Caco-2 (cell line): ENCODE data around the gene SLC37A1. TPM values are rescaled to one million over a fixed set of nuclear protein-coding genes. Genes with fewer than 3 reads are reported as not detected.

ENCODE experiments used
- BruUV-seq: library from RNA; stranded (reverse); fragments of 400-500 nt; replicated peaks from 2 replicates; lab custom pipeline; 2021; lab: Mats Ljungman, UMichigan
- CTCF ChIA-PET: fragments of 300-600 bp; sonication (Branson Sonifier 250); formaldehyde crosslinking; loops from one replicate; lab custom pipeline; 2022; ENCODE audit warnings: antibody characterized with exemption; lab: Charles Lee
- POLR2A ChIA-PET: fragments of 300-600 bp; sonication (Branson Sonifier 250); formaldehyde crosslinking; loops from one replicate; lab custom pipeline; 2022; ENCODE audit warnings: antibody characterized with exemption; lab: Charles Lee
- DNase-seq, 2 experiments: peaks; one replicate each; pipeline versions ENCODE4 v3.0.0 to v3.0.0-alpha.2; 2020 to 2022
- H3K27me3 ChIP-seq: replicated peaks from 2 replicates; pipeline ENCODE4 v1.6.0; 2011; ENCODE audit warnings: low read length; ENCODE audit not compliant: control insufficient read depth, insufficient read depth
- H3K36me3 ChIP-seq: 2 replicates; pipeline ENCODE4 v1.5.1; 2011; ENCODE audit warnings: low read length; ENCODE audit not compliant: control insufficient read depth, insufficient read depth
- H3K4me1 ChIP-seq: fragments of 250-450 bp; sonication (Bioruptor Pico); 2 replicates; pipeline ENCODE4 v1.5.1; 2020; ENCODE audit warnings: mild to moderate bottlenecking
- H3K4me3 ChIP-seq: 2 replicates; pipeline ENCODE4 v1.5.1; 2011; ENCODE audit warnings: low read depth, mild to moderate bottlenecking, control low read depth, low read length
- H3K9me3 ChIP-seq: fragments of 250-450 bp; sonication (Bioruptor Pico); 2 replicates; pipeline ENCODE4 v1.5.1; 2020; ENCODE audit warnings: mild to moderate bottlenecking, moderate library complexity
- H3K27ac Mint-ChIP-seq: one replicate; pipeline ENCODE4 v1.8.0; 2022; ENCODE audit warnings: mixed read lengths; ENCODE audit not compliant: unreplicated experiment
- H3K27me3 Mint-ChIP-seq: one replicate; pipeline ENCODE4 v1.8.0; 2022; ENCODE audit warnings: mixed read lengths; ENCODE audit not compliant: insufficient read depth, unreplicated experiment
- H3K36me3 Mint-ChIP-seq: one replicate; pipeline ENCODE4 v1.8.0; 2022; ENCODE audit warnings: mild to moderate bottlenecking, mixed read lengths; ENCODE audit not compliant: insufficient read depth, unreplicated experiment
- H3K4me1 Mint-ChIP-seq: one replicate; pipeline ENCODE4 v1.8.0; 2022; ENCODE audit warnings: low read depth, mixed read lengths; ENCODE audit not compliant: unreplicated experiment
- H3K4me3 Mint-ChIP-seq: one replicate; pipeline ENCODE4 v1.8.0; 2022; ENCODE audit warnings: mild to moderate bottlenecking, moderate library complexity, mixed read lengths; ENCODE audit not compliant: unreplicated experiment
- H3K9me3 Mint-ChIP-seq: one replicate; pipeline ENCODE4 v1.8.0; 2022; ENCODE audit warnings: mixed read lengths; ENCODE audit not compliant: unreplicated experiment
- CTCF ChIP-seq, 2 experiments: fragments of 200-600 bp in 1 of 2; IDR thresholded peaks; 1 replicate in 1 of 2; 2 replicates in 1 of 2; pipeline versions ENCODE4 v1.5.1 to v1.8.0; 2011 to 2022; ENCODE audit warnings: antibody characterized with exemption in 1 of 2, control low read depth in 1 of 2, inconsistent platforms in 1 of 2, low read depth in 1 of 2, low read length in 1 of 2, mild to moderate bottlenecking in 1 of 2, moderate library complexity in 1 of 2; ENCODE audit not compliant: insufficient read depth in 1 of 2, severe bottlenecking in 1 of 2, unreplicated experiment in 1 of 2
- intact Hi-C: fragments of 100-400 bp; cut with micrococcal nuclease; formaldehyde crosslinking; loops from one replicate; pipeline ENCODE4 v1.10.0; 2022; ENCODE audit not compliant: unreplicated experiment
- total RNA-seq: library from RNA; stranded (reverse); gene quantifications from 2 replicates; pipeline ENCODE4 v1.2.3, GENCODE V29; 2022

SLC37A1 gene
- total RNA-seq, 1 experiment from 2014 or later, result 9.8 TPM

GRCh38 chr21:42629933-42630589 lies 116.4 kb downstream of the SLC37A1 start:
- intact Hi-C loops, result no loop called here
- no peak overlapping the region for H3K4me3 Mint-ChIP-seq
- POLR2A ChIA-PET, result no interaction called here
- H3K9me3 Mint-ChIP-seq, result no peaks in the 10 kb centered on the region
- Histone ChIP-seq H3K27me3 (no peaks in the 10 kb centered on the region), H3K4me3 (no peak overlapping the region), H3K4me1 (peaks cover 5% of the 10 kb centered on the region), H3K9me3 (no peaks in the 10 kb centered on the region; the same call in 1 of the 2 replicates), H3K36me3 (no peaks in the 10 kb centered on the region)
- no peak for TF ChIP-seq CTCF (IDR thresholded peaks at IDR 0.05; ENCODE audit: insufficient read depth in 1 of 2, low read depth in 1 of 2, low read length in 1 of 2, severe bottlenecking in 1 of 2, unreplicated experiment in 1 of 2)
- H3K4me1 Mint-ChIP-seq, result no peaks in the 10 kb centered on the region
- no TSS peak for BruUV-seq
- no peaks in the 10 kb centered on the region for H3K27me3 Mint-ChIP-seq
- CTCF ChIA-PET, result no interaction called here
- DNase-seq, result no peak
- H3K36me3 Mint-ChIP-seq, result no peaks in the 10 kb centered on the region
- no peak overlapping the region for H3K27ac Mint-ChIP-seq

DNA sequence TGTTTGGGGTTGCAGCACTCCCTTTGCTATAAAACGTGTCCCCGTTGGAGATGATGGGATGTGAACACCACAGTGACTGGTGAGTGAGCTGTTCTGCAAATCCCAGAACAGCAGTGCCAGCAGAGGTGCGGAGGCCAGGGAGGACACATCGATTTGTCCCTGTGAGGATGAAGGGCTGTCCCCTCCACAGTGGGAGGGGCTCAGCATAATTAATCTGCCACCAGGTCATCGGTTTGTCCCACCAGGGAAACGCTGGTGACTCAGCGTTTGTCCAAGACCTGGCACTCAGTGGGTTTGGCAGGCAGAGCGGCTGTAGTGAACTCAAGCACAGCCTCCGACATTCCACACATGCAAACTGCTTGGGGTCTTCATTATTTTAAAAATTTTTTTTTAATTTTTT lies 117.0 kb downstream of the SLC37A1 start:
- CTCF ChIA-PET, result no interaction called here
- no peaks in the 10 kb centered on the region for H3K27me3 Mint-ChIP-seq
- no peaks in the 10 kb centered on the region for H3K4me1 Mint-ChIP-seq
- POLR2A ChIA-PET, result no interaction called here
- no peaks in the 10 kb centered on the region for H3K36me3 ChIP-seq
- no peak overlapping the region for H3K4me3 Mint-ChIP-seq
- H3K27ac Mint-ChIP-seq, result no peak overlapping the region
- no peaks in the 10 kb centered on the region; the same call in 1 of the 2 replicates for H3K9me3 ChIP-seq
- H3K27me3 ChIP-seq, result no peaks in the 10 kb centered on the region
- H3K9me3 Mint-ChIP-seq, result no peaks in the 10 kb centered on the region
- no peak for DNase-seq
- no TSS peak for BruUV-seq
- TF ChIP-seq CTCF (IDR thresholded peaks at IDR 0.05; ENCODE audit: insufficient read depth in 1 of 2, low read depth in 1 of 2, low read length in 1 of 2, severe bottlenecking in 1 of 2, unreplicated experiment in 1 of 2), result no peak
- H3K4me1 ChIP-seq, result no peaks in the 10 kb centered on the region
- H3K4me3 ChIP-seq, result no peak overlapping the region
- intact Hi-C loops, result no loop called here
- H3K36me3 Mint-ChIP-seq, result no peaks in the 10 kb centered on the region

Other genes with a start within 250 kb of the SLC37A1 start
- gene TFF3, start 198.4 kb upstream of the SLC37A1 start, total RNA-seq, result 65.8 and 119 TPM in 2 replicates
- 1.2 and 3.4 TPM in 2 replicates for gene TFF2, start 162.9 kb upstream of the SLC37A1 start, total RNA-seq
- 9.8 and 26.3 TPM in 2 replicates for gene TFF1, start 147.3 kb upstream of the SLC37A1 start, total RNA-seq
- gene TMPRSS3, start 117.8 kb upstream of the SLC37A1 start, total RNA-seq, result not detected in 2 replicates
- not detected in 2 replicates for gene UBASH3A, start 110.0 kb upstream of the SLC37A1 start, total RNA-seq
- 0.23 and 0.51 TPM in 2 replicates for gene RSPH1, start 17.6 kb upstream of the SLC37A1 start, total RNA-seq
- gene PDE9A, start 139.8 kb downstream of the SLC37A1 start, total RNA-seq, result 9.7 and 10.5 TPM in 2 replicates